WTC11 (cell line): ENCODE data around the gene CDK6.

ENCODE experiments used
- ATF6 ChIP-seq: sonication (generic); formaldehyde crosslinking; IDR thresholded peaks from 2 replicates; pipeline ENCODE4 v1.8.1; 2023; ENCODE audit warnings: mild to moderate bottlenecking, missing genetic modification reagents
- NFE2L1 ChIP-seq: sonication (generic); formaldehyde crosslinking; IDR thresholded peaks from 2 replicates; pipeline ENCODE4 v1.8.1; 2023; ENCODE audit warnings: missing genetic modification reagents
- PREB ChIP-seq: sonication (generic); formaldehyde crosslinking; IDR thresholded peaks from 2 replicates; pipeline ENCODE4 v1.8.1; 2022; ENCODE audit warnings: mild to moderate bottlenecking, missing genetic modification reagents, moderate library complexity, borderline replicate concordance
- TCF7 ChIP-seq: sonication (generic); formaldehyde crosslinking; IDR thresholded peaks from 2 replicates; pipeline ENCODE4 v1.8.0; 2022; ENCODE audit warnings: mild to moderate bottlenecking, low read depth, missing genetic modification reagents, moderate library complexity
- USF2 ChIP-seq: sonication (generic); formaldehyde crosslinking; IDR thresholded peaks from 2 replicates; pipeline ENCODE4 v1.8.1; 2023; ENCODE audit warnings: mild to moderate bottlenecking, missing genetic modification reagents, moderate library complexity
- TF ChIP-seq, protein P1 (sequence below): fragments of 200-600 bp; IDR thresholded peaks from 2 replicates; pipeline ENCODE4 v1.8.0; 2022; ENCODE audit warnings: antibody characterized with exemption
- TF ChIP-seq, protein P2 (sequence below): sonication (generic); formaldehyde crosslinking; IDR thresholded peaks from 2 replicates; pipeline ENCODE4 v1.8.1; 2023; ENCODE audit warnings: mild to moderate bottlenecking, missing genetic modification reagents

DNA sequence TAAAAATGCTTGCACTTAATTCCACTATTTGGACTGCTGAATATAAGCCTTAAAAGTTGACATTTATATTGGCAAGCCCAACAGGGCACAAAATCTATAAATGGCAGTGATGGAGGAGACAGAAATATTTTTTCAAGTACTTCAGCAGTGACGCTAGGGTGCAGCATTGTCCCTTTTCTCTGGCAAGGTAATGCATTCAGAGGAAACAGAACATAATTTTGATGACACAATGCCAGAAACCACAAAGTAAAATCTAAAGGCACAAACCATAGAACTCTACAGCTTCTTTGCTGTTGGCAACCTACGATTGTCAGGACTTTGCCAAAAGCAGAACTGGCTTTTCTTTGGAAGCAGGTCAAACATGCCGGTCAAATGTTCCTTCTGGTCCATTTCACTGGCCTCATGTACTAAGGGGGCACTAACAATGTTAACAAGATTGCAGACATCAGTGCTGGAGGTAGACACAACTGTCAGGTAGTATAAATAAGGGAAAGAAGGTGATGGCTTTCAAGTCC lies 215.3 kb downstream of the CDK6 start:
- TF ChIP-seq, protein P1, sequence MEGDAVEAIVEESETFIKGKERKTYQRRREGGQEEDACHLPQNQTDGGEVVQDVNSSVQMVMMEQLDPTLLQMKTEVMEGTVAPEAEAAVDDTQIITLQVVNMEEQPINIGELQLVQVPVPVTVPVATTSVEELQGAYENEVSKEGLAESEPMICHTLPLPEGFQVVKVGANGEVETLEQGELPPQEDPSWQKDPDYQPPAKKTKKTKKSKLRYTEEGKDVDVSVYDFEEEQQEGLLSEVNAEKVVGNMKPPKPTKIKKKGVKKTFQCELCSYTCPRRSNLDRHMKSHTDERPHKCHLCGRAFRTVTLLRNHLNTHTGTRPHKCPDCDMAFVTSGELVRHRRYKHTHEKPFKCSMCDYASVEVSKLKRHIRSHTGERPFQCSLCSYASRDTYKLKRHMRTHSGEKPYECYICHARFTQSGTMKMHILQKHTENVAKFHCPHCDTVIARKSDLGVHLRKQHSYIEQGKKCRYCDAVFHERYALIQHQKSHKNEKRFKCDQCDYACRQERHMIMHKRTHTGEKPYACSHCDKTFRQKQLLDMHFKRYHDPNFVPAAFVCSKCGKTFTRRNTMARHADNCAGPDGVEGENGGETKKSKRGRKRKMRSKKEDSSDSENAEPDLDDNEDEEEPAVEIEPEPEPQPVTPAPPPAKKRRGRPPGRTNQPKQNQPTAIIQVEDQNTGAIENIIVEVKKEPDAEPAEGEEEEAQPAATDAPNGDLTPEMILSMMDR: peak; percentile 36
- no peak for TF ChIP-seq NFE2L1 (CRISPR knock-in tag)
- no peak for TF ChIP-seq USF2 (CRISPR knock-in tag)
- no peak for TF ChIP-seq TCF7 (CRISPR knock-in tag)
- no peak for TF ChIP-seq ATF6 (CRISPR knock-in tag)
- no peak for TF ChIP-seq PREB (CRISPR knock-in tag)
- TF ChIP-seq, protein P2, sequence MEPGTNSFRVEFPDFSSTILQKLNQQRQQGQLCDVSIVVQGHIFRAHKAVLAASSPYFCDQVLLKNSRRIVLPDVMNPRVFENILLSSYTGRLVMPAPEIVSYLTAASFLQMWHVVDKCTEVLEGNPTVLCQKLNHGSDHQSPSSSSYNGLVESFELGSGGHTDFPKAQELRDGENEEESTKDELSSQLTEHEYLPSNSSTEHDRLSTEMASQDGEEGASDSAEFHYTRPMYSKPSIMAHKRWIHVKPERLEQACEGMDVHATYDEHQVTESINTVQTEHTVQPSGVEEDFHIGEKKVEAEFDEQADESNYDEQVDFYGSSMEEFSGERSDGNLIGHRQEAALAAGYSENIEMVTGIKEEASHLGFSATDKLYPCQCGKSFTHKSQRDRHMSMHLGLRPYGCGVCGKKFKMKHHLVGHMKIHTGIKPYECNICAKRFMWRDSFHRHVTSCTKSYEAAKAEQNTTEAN (CRISPR knock-in tag): no peak
